DMS 273 (cell line): ENCODE data around the gene SENP2.
"Not testable (repeated sequence)": the region's sequence is repeated elsewhere in the genome, so short reads cannot be mapped to it uniquely, and the experiment has no call there.

Experiments used
- DNase-seq: peaks from one replicate; lab custom pipeline; 2025; ENCODE audit not compliant: unreplicated experiment; lab: John Stamatoyannopoulos, UW

The SENP2 gene

DNA sequence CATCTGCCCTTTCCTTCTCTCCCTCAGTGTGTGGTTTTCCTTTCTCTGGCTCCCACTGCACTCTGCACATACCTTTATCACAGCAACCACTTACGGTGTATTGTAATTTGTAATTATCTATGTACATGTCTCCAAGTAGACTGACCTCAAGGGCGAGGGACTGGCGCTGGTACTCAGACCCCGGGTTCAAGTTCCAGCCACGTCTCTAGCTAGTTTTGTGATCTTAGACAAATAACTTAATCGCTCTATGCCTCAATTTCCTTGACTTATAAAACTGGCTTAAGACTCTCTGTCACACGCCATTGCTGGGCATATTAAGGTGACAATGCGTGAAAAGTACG, 607 bp upstream of the SENP2 start:
- no peak for DNase-seq

DNA sequence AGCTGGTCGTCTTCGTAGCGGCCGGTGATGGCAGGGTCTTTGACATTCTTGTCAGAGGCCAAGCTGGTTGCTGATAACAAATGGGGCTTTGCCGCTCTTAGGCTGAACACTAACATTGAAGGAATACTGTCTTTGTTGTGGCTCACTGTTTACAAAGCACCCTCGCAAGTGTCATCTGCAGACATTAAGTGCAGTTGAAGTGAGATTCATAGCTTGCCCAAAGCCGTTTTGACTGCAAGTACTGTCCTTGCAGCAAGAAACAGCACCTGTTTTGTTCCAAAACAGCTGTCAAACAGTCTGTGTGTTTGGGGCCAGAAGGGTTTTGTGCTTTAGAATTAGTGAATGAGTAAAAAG, 568 bp downstream of the SENP2 start:
- peak; percentile 76 for DNase-seq

DNA sequence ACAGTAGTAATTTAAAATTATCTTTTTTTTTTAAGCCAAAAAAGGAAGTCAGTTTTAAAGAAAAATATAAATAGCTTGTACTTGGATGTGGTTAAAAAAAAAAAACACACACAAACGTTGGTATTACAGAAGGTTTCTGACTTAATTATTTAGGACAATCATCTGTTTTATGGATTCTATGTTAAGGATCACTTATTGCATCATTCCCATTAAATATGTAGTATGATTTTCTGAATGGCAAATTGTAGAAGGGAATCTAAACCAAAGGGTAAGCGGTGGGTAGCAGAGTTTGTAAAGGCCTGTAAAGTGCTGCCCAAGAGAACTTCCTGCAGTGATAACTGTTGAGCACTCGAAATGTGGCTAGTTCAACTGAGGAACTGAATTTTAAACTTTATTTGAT, 8.0 kb downstream of the SENP2 start:
- no peak for DNase-seq

DNA sequence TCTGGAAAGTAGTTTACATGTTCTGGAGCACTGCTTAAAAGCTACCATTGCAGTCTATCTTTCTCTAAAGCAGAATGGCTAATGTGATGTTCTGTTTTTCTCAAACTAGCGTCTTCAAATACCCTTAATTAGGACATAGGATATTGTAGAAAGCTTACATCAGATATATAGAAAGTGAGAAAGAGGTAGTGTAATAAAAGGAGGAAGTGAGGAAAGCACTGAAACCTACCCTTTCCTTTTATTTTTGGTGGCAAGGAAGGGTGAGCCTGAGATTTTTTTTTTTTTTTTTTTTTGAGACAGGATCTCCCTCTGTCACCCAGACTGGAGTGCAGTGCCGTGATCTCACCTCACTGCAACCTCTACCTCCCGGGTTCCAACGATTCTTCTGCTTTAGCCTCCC, 9.4 kb downstream of the SENP2 start:
- DNase-seq = no peak

DNA sequence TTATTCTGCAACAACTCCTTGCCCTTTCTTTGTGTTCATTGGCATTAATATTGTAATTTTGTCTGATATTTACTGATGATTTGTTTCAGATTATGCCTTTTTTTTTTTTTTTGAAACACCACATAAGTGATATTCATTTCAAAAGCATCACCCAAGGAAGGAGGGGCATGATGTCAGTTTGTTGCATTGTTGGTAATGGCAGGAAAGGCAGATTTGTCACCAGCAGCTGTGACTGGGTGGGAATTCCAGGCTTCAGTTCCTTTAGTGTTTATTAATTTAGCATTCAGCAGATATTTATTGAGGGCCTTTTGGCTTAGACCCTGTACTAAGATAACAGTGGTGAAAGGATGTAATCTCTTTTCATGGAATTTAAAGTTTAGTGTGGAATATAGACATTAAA, 19.5 kb downstream of the SENP2 start:
- DNase-seq = no peak

DNA sequence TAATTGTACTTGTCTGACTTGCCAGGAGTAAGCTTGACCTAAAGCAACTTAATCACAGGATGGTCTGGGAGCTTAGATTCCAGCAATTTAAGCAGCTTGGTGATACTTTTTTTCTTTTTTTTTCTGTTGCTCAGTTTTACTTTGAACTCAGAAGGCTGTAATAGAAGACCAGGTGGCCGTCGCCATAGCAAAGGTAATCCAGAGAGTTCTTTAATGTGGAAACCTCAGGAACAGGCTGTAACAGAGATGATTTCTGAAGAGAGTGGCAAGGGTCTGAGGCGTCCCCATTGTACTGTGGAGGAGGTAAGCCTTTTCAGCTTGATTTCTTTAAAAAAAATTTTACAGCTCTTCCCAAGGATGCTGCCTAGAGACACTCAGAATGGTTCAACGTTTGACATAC, 20.1 kb downstream of the SENP2 start:
- no peak for DNase-seq

DNA sequence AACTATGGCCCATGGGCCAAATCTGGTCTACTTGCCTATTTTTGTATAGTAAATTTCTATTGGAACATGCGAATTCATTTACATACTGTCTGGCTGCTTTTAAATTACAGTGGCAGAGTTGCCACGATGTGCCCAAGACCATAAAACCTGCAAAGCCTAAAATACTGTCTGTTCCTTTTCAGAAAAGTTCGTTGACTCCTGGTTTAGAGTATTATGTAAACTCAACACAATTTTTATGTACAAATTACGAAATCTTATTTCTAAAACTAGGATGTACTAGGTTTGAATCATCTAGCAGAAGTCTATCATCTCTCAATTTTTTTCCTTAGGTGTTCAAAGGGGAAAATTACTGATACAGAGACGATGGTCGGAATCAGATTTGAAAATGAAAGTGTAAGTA, 26.9 kb downstream of the SENP2 start:
- DNase-seq = no peak

DNA sequence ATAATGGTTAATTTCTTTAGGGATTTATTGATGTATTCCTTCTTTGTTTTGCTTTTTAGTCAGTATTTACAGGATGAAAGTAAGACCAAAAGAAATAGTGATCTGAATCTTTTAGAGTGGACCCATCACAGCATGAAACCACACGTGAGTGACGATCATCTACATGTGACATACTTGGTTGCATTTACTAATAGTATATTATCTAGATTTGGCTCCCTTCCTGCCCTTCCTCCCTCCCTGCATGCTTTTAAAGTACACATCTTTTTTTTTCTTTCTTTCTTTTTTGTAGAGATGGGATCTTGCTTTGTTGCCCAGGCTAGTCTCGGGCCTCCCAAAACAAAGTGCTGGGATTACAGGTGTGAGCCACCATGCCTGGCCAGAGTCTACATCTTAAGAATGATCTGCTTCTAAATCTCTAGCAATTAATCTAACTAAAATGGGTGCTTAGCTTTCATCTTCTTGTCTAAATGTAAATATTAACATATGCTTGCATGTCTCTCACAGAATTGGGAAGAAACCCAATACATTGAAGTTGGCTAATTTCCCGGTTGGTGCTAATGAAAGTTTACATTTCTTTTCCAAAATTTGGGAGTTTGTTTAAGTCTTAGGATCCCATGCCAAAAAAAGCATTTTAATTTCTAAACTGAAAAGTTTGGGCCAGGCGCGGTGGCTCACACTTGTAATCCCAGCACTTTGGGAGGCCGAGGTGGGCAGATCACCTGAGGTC, 38.0 kb downstream of the SENP2 start:
- DNase-seq = no peak

DNA sequence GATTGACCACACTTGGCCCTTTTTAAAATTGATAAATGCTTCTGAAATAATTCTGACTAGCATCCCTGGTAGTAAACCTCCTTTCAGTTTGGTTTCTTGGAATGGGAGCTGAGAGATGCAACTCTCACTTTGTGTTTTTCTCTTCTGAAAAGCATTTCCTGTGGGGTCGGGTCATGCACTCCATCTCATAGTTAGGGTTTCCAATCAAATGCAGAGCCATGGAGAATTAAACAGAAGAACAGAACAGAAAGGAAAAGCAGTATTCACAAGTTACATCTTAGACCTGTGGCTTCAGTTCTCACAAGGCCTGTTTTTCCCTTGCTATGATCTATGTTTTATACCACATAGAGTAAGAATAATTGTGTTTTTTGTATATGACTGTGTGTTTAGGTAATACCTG, 39.7 kb downstream of the SENP2 start:
- DNase-seq = no peak

DNA sequence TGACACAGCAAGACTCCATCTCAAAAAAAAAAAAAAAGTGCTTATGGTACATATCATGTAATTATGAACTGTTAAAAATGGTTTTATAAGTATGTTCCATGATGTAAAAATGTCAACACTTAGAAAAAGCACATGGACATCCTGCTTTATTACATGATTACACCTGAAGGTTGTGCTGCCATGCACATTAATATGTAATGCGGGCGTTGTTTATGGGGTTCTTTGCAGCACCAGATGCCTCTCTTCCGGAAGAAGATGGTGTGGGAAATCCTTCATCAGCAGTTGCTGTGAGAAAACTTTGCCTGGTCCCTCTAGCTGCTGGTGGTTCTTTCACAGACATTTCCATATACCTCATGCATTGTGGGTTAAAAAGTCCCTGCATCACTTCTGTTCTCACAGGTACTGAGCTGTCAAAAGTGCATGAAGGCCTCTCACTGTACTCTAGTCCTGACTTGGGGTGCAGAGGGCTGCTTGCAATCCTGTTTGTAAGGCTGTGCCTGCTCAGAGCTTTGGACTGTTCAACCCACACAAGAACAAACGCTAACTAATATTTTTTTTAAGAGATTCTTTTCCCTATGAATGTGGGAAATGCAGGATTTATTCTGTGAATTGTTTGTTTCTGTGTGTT, 43.6 kb downstream of the SENP2 start:
- peak; percentile 28 for DNase-seq

DNA sequence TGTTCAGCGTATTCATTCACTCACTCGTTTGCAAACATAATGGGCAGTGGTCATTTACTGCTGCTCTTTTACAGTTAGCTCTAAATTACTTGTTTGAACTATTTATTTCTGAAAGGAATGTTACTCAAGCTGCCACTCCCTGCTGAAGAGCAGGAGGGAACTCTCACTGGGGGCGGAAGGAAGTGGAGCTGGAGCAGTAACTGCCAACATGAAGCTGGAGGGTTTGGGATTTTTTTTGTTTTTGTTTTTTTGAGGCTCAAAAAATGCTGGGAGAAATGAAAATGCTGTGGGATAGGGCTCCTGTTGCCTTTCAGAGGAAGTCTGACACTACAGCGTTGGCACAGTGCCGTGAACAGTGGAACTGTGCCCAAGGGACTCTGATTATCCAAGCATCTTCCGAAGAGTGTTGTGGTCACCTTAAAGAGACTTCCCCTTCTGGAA, 44.1 kb downstream of the SENP2 start:
- DNase-seq = peak; percentile 44

DNA sequence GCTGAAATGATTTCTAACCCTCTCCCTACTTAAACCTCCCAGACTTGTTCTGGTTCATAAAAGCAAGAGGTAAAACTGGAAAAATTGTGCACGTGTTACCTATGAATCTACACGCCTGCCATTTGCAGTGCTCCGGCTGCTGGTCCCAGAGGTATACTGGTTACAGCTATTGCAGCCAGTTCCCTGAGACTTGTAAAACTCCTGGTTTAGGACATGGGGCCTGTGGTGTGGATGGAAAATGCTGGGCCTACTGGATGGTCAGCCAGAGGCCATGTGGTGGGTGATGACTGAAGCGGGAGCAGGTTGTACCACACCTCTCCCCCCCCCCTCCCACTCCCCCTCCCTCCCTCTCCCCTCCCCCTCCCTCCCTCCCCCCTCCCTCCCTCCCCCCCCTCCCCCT, 45.0 kb downstream of the SENP2 start:
- no peak for DNase-seq

DNA sequence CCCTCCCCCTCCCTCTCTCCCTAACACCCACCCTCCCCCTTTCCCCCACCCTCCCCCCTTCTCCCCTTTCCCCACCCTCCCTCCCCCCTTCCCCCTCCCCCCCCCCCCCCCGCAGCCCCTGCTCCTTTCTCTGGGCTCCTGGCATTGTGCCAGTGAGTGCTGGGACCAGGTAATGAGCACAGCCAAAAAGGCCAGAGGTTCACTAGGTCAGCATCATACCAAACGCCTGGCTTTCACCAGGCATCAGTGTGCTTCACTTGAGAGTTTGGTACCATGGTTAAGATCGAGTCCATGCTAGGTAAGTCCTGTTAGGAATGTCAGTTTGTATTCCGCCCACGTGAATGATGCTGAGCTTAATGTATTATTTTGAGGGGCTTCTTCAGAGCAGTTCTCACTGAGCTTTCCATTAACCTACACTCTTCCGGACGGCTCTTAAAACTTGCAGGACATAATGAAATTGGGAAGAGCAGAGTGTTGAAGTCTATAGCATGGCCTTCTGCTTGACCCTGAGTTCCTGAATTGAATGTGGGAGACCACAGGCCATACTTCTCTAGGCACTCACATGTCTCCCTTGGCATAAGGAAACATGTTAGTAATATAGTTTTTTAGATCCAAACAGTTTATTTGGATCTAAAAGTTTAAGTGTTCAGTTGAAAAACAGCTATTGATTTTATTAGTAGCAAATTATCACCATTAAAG, 45.6 kb downstream of the SENP2 start:
- DNase-seq = peak; percentile 60

DNA sequence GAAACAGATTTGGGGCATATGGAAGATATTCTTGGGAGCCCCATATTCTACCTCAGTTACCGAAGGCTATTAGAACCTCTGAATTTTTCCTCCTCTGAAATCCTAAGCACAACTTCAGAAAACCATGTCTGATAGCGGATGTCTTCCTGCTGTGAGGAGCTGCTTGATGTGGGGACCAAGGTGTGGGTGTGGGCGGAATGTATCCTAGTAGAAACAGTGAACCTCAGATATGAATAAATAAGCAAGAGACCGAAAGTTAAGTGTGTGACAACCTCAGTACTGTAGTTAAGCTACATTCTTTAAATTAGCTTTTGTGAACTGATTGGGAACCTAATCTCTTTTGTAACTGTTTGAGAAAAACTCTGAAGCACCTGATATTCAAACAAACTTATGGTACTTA, 46.9 kb downstream of the SENP2 start:
- DNase-seq = no peak

DNA sequence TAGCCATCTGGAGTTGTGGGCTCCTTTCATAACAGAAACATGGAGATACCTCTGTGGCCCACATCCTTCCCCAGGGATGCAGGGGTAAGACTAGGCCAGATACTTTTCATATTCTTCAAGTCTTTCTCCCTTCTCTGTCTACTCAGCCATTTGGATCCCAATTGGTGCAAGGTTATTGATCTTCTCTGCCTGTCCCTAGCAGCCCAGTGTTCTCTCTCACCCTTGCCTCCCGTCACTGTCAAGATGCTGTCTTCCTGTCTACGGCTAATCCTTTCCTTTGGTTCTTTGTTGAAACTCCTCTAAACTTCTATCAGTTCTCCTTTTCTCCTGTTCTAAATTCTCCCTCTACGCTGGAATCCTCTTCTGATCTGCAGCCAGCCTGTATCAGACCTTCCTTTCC, 51.3 kb downstream of the SENP2 start:
- no peak for DNase-seq

DNA sequence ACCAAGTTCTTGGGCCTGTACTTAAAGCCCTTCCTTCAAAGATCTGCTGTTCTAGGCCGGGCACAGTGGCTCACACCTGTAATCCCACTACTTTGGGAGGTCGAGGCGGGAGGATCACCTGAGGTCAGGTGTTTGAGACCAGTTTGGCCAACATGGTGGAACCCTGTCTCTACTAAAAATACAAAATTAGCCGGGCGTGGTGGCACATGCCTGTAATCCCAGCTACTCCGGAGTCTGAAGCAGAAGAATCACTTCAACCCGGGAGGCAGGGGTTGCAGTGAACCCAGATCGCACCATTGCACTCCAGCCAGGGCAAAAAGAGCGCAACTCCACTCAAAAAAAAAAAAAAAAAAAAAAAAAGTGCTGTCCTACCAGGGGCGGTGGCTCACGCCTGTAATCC, 52.6 kb downstream of the SENP2 start:
- not testable (repeated sequence) for DNase-seq

DNA sequence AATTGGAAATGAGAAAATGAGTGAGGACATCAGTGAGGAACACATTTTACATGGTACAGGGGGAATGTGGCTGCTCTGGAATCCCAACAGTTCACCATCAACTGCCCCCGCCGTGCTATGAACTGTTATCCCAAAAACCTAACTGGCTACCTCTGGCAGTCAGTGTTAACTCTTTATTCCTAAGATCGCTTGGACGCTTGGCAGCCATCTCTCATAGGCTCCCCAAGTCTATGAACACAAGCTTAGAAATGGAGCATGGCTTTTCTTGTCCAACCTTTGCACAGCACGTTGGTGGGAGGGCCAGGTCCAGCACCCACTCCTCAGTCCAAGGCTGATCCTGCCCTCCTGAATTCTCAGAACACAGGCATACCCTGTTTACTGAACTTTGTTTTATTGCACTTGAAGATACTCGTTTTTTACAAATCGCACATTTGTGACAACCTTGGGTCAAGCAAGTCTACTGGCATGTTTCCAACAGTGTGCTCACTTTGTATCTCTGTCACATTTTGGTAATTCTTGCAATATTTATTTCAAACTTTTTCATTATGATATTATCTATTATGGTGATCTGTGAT, 53.6 kb downstream of the SENP2 start:
- no peak for DNase-seq

DNA sequence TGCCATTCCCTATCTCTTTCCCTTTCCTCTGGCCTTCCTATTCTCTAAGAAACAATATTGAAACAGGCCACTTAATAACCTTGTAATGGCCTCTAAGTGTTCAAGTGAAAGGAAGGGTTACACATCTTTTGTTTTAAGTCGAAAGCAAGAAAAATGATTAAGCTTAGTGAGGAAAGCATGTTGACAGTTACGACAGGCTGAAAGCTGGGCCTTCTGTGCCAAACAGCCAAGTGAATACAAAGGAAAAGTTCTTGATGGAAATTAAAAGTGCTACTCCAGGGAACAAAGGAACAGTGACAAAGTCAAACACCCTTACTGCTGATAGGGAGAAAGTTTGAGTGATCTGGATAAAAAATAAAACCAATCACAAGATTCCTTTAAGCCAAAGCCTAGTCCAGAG, 54.2 kb downstream of the SENP2 start:
- no peak for DNase-seq

DNA sequence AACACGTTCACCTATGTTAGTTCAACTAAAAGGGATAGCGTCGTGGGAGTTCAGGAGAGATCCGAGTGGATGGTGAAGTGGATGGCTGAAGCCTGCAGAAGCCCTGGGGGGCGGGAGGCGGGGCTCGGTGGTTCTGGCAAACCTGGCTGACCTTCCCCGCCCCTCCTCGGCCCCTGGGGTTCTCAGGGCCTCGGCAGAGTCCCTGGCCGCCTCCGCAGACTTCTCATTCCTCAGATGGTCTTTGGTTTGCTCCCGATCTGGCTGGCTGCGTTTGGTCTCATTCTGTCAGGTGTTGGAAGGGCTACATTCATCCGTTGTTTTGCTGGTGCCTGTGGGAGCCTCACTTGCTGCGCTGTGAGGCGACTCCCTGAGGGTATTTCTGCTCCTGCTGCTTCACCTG, 59.1 kb downstream of the SENP2 start:
- not testable (repeated sequence) for DNase-seq

DNA sequence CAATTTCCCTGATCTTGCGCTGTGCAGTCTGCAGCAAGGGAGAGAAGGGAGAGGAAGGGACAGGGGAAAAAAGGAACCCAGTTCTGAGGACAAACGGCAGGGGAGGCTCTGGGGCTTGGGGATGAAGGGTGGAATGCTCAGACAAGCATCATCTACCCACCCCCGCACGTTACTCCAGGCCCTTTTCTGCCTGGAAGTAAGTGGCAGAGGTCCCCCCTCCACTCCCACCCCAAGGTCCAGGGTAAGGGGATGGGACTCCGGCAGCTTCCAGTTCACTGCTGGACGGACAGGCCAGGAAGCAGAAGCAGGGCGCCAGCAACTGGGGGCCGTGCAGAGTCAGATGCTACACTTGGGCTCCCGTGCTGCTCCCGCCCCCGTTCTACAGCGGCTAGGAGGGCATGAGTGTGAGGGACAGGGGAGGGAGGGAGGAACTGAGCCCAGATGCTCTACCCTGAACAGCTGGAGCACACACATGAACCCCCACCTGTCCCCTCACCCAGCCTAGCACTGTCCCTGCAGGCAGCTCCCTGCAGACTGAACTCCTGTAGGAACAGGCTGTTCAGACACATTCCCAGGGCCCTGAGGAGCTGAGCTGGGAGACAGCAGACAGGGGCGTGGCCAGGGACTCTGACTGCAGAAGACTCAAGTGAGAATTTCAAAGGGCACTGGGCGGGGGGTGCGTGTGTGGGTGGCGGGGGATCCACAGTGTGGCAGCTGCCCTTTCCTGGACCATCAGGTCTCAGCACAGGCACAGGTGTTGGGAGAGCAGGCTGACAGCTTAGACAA, 59.7 kb downstream of the SENP2 start:
- peak; percentile 34 for DNase-seq

DNA sequence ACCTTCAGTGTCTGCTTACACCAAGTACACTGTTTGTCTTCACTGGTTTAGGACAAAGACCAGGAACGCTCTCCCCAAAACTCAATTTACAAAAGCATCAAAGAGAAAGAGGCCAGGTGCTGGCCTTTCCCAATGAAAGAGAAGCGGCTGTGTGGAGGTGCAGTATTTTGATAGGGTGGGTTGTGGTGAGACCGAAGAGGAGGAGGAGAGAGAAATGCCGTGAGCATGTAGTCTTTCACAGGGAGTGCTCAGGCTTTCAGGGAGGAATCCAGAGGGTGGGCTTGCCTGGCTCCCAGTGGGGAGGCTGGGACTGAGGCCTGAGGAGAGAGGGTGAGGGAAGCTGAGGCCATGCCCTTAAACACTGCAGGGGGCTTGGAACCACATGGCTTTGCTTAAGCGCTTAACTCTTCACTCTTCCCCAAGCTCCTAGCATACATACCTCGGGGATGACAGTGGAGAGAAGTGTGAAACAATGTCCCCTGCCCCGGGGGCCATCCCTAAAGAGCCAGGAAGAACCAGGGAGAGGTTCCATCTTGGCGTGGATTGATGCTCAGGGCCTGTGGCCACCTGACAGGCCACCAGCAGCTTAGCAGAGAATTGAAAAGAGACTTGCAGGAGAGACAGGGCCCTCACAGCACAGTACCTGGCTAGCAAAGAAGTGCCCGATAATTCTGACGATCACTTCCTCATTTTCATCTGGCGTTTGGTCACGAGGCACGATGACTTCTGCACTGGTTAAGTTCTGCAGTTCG, 60.5 kb downstream of the SENP2 start:
- DNase-seq = no peak
